GM21825 (cell line): ENCODE data around the gene HSPA2.
"Not testable (repeated sequence)": the region's sequence is repeated elsewhere in the genome, so short reads cannot be mapped to it uniquely, and the experiment has no call there.

Experiments used
- ATAC-seq: cut with Tn5 transposase; IDR thresholded peaks from one replicate; pipeline ENCODE4 v1.9.1; 2021; ENCODE audit warnings: mild to moderate bottlenecking, moderate library complexity; ENCODE audit not compliant: unreplicated experiment

Gene HSPA2

DNA sequence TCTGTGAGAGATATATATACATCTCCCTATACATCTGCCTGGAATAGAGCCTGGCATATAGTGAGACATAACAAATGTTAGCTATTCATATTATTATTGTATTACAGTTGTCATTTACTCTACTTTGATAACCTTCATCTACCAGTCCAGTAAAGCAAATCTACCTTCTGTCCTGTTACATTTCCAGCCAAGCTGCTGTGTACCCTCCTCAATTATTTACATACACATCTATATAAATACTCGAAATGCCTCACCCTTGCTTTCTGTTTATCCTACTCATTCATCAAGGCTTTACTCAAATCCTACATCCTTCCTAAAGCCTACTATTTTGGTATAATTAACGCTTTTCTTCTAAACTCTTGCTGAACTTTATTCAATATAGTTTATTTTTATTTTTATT lies 27.3 kb upstream of the HSPA2 start:
- ATAC-seq = no peak

DNA sequence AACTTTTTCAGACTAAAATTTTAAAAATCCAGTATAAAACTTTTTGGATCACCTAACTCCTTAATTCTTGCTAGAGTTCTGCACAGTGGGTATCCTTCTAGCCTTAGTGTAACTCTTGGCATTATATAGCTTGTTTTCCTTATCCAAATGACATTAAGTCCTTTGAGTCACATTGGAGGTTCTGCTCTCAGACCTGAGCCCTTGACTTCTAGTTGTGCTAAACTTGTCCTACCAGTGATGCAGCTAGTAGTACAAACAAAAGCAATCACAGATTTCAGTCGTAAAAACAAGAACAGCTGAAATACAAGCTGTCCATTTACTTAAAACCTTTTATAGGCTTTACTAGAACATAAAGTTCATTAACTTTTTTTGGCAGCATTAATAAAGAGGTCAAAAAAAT lies 25.5 kb upstream of the HSPA2 start:
- no peak for ATAC-seq

GRCh38 chr14:64516969-64517368 lies 23.6 kb upstream of the HSPA2 start:
- no peak for ATAC-seq

GRCh38 chr14:64517667-64518066 lies 22.9 kb upstream of the HSPA2 start:
- not testable (repeated sequence) for ATAC-seq

DNA sequence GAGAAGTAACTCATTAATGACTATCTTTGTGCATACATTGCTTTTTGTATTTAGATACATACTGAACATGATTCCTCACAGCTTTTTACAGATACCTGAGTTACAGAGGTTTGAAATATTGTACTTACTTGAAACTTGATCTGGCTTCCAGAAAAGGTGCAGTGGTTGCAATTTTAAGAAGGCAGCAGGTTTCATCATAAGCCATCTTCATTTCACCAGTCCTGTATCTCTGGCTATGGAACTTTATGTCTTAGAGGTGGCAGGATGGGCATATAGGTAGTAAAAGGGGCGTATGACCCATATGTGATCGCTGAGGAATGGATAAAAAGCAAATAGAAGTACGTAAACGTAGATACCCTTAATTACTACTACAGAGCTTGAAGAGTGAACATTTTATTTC lies 22.3 kb upstream of the HSPA2 start:
- ATAC-seq = no peak

- no peak for ATAC-seq
Observed at GRCh38 chr14:64520699-64521098, 19.8 kb upstream of the HSPA2 start.

- no peak for ATAC-seq
Observed at GRCh38 chr14:64522591-64523355, 17.8 kb upstream of the HSPA2 start.

DNA sequence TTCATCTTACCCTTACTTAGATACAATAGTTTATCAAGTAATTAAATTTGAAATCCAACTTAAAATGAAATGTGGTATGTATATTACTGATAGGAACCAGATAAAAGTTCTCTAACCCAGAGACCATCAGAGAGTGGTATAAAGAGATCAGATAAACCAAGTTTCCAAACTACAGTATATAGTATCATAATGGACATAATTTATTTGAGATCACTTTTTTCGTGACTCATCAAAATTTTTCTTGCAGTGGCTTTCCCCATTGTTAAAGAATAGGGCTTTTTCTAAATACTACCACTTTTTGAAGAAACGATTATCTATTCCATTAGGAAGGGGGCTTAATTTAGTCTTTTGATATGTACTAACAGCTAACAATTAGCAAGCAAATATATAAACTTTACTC lies 15.2 kb upstream of the HSPA2 start:
- ATAC-seq = no peak

DNA sequence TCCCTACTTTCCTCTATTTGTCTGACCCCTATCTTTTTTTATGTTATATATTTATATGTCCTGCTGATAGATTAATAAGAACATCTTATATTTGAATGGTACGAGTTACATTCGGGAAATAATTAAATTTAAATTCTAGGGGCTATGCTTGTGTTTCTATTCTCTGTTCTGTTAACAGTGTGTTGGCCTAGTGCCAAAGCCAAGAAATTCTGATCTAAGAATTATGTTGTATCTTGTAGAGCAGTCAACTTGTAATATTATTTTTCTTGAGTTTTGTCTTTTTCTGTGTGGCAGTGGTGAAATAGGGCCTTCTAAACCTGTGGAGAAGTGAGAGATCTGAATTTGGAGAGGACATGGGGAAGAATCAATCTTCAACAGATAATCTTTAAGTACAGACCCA lies 9.0 kb upstream of the HSPA2 start:
- no peak for ATAC-seq

- ATAC-seq = no peak
Observed at GRCh38 chr14:64536488-64537245, 3.9 kb upstream of the HSPA2 start.

DNA sequence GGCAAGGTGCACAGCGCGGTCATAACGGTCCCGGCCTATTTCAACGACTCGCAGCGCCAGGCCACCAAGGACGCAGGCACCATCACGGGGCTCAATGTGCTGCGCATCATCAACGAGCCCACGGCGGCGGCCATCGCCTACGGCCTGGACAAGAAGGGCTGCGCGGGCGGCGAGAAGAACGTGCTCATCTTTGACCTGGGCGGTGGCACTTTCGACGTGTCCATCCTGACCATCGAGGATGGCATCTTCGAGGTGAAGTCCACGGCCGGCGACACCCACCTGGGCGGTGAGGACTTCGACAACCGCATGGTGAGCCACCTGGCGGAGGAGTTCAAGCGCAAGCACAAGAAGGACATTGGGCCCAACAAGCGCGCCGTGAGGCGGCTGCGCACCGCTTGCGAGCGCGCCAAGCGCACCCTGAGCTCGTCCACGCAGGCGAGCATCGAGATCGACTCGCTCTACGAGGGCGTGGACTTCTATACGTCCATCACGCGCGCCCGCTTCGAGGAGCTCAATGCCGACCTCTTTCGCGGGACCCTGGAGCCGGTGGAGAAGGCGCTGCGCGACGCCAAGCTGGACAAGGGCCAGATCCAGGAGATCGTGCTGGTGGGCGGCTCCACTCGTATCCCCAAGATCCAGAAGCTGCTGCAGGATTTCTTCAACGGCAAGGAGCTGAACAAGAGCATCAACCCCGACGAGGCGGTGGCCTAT lies 875 bp downstream of the HSPA2 start:
- ATAC-seq = no peak

DNA sequence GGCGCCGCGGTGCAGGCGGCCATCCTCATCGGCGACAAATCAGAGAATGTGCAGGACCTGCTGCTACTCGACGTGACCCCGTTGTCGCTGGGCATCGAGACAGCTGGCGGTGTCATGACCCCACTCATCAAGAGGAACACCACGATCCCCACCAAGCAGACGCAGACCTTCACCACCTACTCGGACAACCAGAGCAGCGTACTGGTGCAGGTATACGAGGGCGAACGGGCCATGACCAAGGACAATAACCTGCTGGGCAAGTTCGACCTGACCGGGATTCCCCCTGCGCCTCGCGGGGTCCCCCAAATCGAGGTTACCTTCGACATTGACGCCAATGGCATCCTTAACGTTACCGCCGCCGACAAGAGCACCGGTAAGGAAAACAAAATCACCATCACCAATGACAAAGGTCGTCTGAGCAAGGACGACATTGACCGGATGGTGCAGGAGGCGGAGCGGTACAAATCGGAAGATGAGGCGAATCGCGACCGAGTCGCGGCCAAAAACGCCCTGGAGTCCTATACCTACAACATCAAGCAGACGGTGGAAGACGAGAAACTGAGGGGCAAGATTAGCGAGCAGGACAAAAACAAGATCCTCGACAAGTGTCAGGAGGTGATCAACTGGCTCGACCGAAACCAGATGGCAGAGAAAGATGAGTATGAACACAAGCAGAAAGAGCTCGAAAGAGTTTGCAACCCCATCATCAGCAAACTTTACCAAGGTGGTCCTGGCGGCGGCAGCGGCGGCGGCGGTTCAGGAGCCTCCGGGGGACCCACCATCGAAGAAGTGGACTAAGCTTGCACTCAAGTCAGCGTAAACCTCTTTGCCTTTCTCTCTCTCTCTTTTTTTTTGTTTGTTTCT lies 1.7 kb downstream of the HSPA2 start:
- ATAC-seq = no peak

GRCh38 chr14:64542836-64543201 lies 2.3 kb downstream of the HSPA2 start:
- ATAC-seq = no peak

DNA sequence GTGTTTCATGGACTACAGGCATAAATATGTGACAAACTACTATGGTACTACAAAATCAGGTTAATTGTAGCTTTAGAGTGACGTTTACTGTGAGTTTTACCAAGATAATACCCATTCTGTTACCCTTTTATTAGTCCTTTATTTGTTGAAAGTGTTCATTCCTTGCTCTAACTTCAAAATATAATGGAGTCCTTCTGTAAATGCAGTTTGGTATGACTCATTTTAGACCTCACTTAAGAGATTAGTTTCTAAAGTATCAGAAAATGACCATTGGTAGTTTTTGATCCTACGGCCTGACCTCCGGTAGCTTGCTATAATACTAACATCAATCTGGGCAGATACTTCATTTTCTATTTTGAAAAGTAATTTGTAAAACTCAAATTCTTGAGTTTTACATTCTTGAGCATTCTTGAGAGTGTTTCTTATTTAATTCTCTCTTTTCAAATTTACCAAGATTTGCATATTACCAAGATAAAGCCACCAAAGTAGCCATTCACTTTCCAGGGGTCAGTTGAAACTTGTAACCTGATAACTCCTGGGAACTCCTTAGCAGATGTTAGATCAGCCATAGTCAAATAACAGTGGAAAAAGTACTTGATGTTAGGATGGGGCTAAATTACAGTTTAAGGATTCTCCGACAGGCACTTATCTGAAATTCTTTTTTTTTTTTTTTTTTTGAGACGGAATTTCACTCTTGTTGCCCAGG lies 4.2 kb downstream of the HSPA2 start:
- ATAC-seq = no peak

DNA sequence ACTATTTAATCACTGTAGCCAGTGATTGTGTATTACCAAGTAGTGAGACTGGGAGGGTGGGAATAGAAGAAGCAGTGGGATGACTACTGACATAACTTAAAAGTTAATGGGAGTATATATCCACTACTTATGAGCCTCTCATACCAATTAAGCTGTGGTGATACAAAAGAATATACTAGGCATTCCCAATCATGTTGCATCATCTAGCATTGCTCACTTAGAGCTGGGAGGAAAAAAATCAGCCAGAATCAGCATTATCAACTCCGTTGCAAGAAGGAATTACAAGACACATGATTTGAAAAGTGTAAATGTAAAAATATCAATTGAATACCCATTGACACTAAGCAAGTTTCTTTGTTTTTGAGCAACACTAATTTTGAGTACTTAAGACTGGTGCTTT lies 8.5 kb downstream of the HSPA2 start:
- ATAC-seq = no peak

DNA sequence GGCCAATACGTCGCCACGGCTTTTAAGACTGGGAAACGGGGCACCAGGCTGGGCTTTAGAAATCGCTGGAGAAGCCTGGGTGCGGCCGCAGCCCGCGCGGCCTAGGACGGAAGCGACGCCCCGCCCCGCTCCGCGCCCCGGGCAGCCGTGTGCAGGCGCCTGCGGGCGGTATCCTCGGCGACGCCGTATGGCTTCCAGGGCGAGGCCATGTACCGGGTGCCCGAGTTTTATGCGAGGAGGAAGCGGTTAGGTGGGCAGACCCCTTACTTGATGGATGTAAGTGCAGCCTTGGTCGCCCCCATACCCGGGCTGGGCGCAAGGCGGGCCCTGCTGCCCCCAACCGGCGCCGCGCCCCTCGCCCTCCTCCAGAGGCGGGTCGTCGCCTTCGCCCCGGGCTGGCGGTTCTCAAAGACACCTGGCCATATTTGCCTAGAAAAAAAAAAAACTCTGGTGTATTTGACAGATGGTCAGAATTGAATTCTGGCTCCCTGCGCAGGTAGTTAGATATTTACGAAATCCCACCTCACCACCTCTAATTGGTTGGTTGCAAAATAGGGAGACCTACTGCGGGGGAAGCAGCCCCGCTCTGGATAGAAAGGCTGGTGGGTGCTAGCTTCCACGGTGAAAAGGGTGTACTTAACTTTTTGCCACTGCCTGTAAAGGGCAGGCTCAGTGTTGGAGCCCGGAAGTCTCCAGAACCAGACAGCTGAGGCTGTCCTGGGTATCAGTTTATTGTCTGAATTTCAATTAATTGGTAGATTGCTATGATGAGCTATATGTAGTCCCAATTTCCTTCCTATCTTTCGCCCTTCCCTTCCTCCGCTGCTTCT lies 9.5 kb downstream of the HSPA2 start, which contains the start of gene PPP1R36:
Gene PPP1R36 (plus strand): TSS at position 171 of the 830 bp plus-strand sequence. CDS start 37 bp downstream, at position 208.
- no peak for ATAC-seq

DNA sequence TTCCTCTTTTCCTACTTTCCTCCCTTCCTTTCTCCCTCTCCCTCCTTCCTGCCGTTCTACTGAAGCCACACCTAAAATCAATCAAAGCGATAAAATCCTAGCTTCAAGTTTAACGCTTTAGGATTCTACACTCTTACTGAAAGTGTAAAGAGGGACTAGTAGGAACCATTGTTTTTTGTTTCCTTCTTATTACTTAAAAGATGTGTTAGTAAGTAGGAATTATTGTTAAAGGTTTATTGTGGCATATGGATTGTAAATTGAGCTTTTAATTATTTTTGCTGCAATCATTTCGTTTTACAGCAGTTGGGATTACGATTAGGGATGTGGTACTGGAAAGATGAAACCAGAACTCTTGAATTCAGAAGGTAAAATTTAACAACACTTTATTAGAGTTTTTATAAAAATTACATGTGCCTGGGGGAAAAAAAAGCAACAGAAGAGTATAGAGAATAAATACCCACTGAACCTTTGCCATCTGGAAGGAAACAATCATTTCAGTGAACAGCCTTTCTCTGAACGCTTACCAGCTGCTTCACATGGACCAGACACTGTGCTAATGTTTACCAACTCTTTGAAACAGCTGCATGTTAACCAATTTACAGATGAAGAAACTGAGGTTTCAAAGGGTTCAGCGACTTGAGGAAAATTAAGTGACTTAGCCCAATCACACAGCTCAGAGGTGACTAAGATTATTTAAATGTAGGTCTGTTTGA lies 10.2 kb downstream of the HSPA2 start:
- no peak for ATAC-seq

DNA sequence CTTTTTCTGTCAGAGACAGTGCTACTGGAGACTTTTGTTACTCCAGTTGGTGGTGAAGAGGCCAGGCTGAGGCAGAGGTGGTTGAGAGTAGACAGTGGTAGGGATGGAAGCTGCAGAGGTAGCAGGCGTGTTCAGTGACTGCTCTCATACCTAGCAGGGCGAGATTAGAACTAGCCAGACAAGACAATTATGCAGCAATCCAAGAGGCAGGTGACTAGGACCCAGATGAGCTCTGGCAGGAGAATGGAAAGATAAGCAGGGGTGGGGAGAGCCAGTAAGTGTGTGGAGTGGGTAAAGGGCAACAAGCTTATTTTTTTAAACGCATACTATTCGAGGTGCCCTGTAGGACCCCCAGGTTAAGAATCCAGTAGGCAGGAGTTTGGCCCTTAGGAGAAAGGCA lies 14.0 kb downstream of the HSPA2 start:
- no peak for ATAC-seq

GRCh38 chr14:64556526-64556925 lies 16.0 kb downstream of the HSPA2 start:
- ATAC-seq = no peak
